PC-9 (cell line): ENCODE measurements around the gene OR5AR1. TPM values are rescaled to one million over a fixed set of nuclear protein-coding genes. Genes with fewer than 3 reads are reported as not detected.
"Not testable (repeated sequence)": the region's sequence is repeated elsewhere in the genome, so short reads cannot be mapped to it uniquely, and the experiment has no call there.

Source experiments
- BruUV-seq: library from RNA; stranded (reverse); fragments of 400-500 nt; replicated peaks from 2 replicates; lab custom pipeline; 2021; lab: Mats Ljungman, UMichigan
- CTCF ChIA-PET: fragments of 300-600 bp; sonication (Branson Sonifier 250); formaldehyde crosslinking; loops from one replicate; lab custom pipeline; 2022; ENCODE audit warnings: antibody characterized with exemption; lab: Charles Lee
- POLR2A ChIA-PET: fragments of 300-600 bp; sonication (Branson Sonifier 250); formaldehyde crosslinking; loops from one replicate; lab custom pipeline; 2022; ENCODE audit warnings: antibody characterized with exemption; ENCODE audit not compliant: unreplicated experiment; lab: Charles Lee
- DNase-seq, 2 experiments: peaks; one replicate each; pipeline versions ENCODE4 v3.0.0 to v3.0.0-alpha.2; 2015 to 2022; ENCODE audit warnings: mixed read lengths in 1 of 2
- H2AFZ ChIP-seq: fragments of 200-600 bp; sonication (generic); 2 replicates; pipeline ENCODE4 v1.8.1; 2017; ENCODE audit warnings: antibody characterized with exemption
- H3F3A ChIP-seq: fragments of 200-600 bp; sonication (generic); 2 replicates; pipeline ENCODE4 v1.8.1; 2017; ENCODE audit warnings: antibody characterized with exemption, mild to moderate bottlenecking, low read depth; ENCODE audit not compliant: insufficient read depth
- H3K27ac ChIP-seq: fragments of 200-600 bp; sonication (generic); 2 replicates; pipeline ENCODE4 v1.6.1; 2016; ENCODE audit warnings: mixed run types
- H3K27me3 ChIP-seq: fragments of 200-600 bp; sonication (generic); 2 replicates; pipeline ENCODE4 v1.6.1; 2016; ENCODE audit warnings: low read depth, mixed run types; ENCODE audit not compliant: insufficient read depth
- H3K36me3 ChIP-seq: fragments of 200-600 bp; sonication (generic); 2 replicates; pipeline ENCODE4 v1.6.1; 2016; ENCODE audit warnings: low read depth, mixed run types
- H3K4me1 ChIP-seq: fragments of 200-600 bp; sonication (generic); replicated peaks from 2 replicates; pipeline ENCODE4 v1.6.1; 2016; ENCODE audit warnings: mixed run types; ENCODE audit not compliant: insufficient read depth
- H3K4me2 ChIP-seq: fragments of 200-600 bp; sonication (generic); 2 replicates; pipeline ENCODE4 v1.6.1; 2017; ENCODE audit warnings: mixed run types
- H3K4me3 ChIP-seq: fragments of 200-600 bp; sonication (generic); 2 replicates; pipeline ENCODE4 v1.6.1; 2016; ENCODE audit warnings: mixed run types
- H3K79me2 ChIP-seq: fragments of 200-600 bp; sonication (generic); 2 replicates; pipeline ENCODE4 v1.6.1; 2017; ENCODE audit warnings: low read depth, mixed run types
- H3K9me2 ChIP-seq: fragments of 200-600 bp; sonication (generic); 2 replicates; pipeline ENCODE4 v1.8.1; 2017; ENCODE audit warnings: mild to moderate bottlenecking; ENCODE audit not compliant: insufficient read depth
- H3K9me3 ChIP-seq: fragments of 200-600 bp; sonication (generic); 2 replicates; pipeline ENCODE4 v1.8.1; 2016; ENCODE audit warnings: low read depth; ENCODE audit not compliant: insufficient read depth
- H4K20me1 ChIP-seq: fragments of 200-600 bp; sonication (generic); 2 replicates; pipeline ENCODE4 v1.8.1; 2017; ENCODE audit not compliant: insufficient read depth
- EZH2 ChIP-seq: fragments of 200-600 bp; sonication (generic); IDR thresholded peaks from 2 replicates; pipeline ENCODE4 v1.8.0; 2017; ENCODE audit warnings: antibody characterized with exemption, low read depth
- intact Hi-C: fragments of 100-400 bp; cut with micrococcal nuclease; formaldehyde crosslinking; loops from one replicate; pipeline ENCODE4 v1.10.0; 2022; ENCODE audit not compliant: unreplicated experiment
- total RNA-seq: library from RNA; stranded (reverse); gene quantifications from 2 replicates; pipeline ENCODE4 v1.2.3, GENCODE V29; 2021
- TF ChIP-seq, protein P1 (sequence below): fragments of 200-600 bp; sonication (generic); conservative IDR thresholded peaks from 2 replicates; pipeline ENCODE4 v1.6.1; 2017; ENCODE audit warnings: mixed run types, antibody characterized with exemption, mild to moderate bottlenecking, moderate library complexity

OR5AR1 gene
- total RNA-seq, 1 experiment from 2014 or later = not detected

DNA sequence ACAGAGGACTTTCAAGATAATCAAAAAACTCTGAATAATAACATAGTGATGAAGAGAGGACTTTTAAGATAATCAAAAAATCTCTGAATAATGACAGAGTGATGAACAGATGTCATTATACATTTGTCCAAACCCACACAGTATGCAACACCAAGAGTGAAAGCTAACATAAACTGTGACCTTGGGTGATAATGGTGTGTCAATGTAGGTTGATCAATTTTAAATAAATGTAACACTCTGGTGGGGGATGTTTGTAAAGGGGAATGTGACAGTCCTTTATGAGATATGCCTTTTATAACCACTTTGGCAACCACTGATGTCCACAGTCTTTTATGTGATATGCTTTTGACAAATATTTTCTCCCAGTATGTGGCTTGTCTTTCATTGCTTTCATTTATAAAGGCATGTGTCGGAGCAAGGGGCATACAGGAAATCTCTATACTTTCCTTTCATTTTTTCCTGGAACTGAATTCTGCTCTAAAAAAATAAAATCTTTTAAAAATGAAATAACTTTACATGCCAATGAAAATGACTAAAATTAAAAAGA is 25.1 kb downstream of the OR5AR1 start:
- POLR2A ChIA-PET = interaction anchor here (0.6 kb wide), 1 partner anchor 84 kb away, joined by 4 read pairs; no protein-coding TSS in a partner anchor
- no peak overlapping the region for H3K4me3 ChIP-seq
- no TSS peak for BruUV-seq
- H3K9me3 ChIP-seq = no peaks in the 10 kb centered on the region
- CTCF ChIA-PET = no interaction called here
- no peak overlapping the region for H2AFZ ChIP-seq
- no peaks in the 10 kb centered on the region for H3K79me2 ChIP-seq
- no peaks in the 10 kb centered on the region for H4K20me1 ChIP-seq
- H3K4me2 ChIP-seq = no peak overlapping the region
- H3F3A ChIP-seq = no peaks in the 10 kb centered on the region
- H3K4me1 ChIP-seq = no peaks in the 10 kb centered on the region
- intact Hi-C loops = no loop called here
- no peaks in the 10 kb centered on the region for H3K27me3 ChIP-seq
- no peak overlapping the region for H3K27ac ChIP-seq
- no peak for DNase-seq
- H3K9me2 ChIP-seq = no peaks in the 10 kb centered on the region
- no peak for TF ChIP-seq EZH2
- TF ChIP-seq, protein P1, sequence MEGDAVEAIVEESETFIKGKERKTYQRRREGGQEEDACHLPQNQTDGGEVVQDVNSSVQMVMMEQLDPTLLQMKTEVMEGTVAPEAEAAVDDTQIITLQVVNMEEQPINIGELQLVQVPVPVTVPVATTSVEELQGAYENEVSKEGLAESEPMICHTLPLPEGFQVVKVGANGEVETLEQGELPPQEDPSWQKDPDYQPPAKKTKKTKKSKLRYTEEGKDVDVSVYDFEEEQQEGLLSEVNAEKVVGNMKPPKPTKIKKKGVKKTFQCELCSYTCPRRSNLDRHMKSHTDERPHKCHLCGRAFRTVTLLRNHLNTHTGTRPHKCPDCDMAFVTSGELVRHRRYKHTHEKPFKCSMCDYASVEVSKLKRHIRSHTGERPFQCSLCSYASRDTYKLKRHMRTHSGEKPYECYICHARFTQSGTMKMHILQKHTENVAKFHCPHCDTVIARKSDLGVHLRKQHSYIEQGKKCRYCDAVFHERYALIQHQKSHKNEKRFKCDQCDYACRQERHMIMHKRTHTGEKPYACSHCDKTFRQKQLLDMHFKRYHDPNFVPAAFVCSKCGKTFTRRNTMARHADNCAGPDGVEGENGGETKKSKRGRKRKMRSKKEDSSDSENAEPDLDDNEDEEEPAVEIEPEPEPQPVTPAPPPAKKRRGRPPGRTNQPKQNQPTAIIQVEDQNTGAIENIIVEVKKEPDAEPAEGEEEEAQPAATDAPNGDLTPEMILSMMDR = no peak
- no peaks in the 10 kb centered on the region for H3K36me3 ChIP-seq

DNA sequence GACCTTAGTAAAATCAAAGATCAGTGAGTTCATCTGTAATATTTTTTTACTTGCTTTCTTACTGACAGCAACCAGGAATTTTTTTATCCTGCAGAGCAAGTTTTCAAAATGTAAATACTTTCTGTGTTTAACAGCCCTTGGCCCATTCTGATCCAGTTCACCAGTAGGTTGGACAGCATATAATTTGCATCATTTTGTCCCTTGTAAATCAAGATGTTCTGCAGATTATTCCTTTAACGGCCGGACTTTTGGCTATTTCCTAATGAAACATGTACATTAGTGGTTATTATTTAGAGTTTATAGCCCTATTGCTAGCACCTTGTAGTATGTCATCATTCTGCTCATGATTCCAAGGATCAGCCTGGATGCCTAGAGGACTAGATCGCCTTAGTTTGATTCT is 27.7 kb downstream of the OR5AR1 start:
- H3K4me2 ChIP-seq, H3K4me3 ChIP-seq, H3K9me3 ChIP-seq, H2AFZ ChIP-seq, DNase-seq, H3K9me2 ChIP-seq, CTCF ChIA-PET, H3K27me3 ChIP-seq, H3F3A ChIP-seq, BruUV-seq, H3K36me3 ChIP-seq, H3K79me2 ChIP-seq, H3K27ac ChIP-seq, H3K4me1 ChIP-seq, H4K20me1 ChIP-seq, POLR2A ChIA-PET, intact Hi-C loops: not testable (repeated sequence)

DNA sequence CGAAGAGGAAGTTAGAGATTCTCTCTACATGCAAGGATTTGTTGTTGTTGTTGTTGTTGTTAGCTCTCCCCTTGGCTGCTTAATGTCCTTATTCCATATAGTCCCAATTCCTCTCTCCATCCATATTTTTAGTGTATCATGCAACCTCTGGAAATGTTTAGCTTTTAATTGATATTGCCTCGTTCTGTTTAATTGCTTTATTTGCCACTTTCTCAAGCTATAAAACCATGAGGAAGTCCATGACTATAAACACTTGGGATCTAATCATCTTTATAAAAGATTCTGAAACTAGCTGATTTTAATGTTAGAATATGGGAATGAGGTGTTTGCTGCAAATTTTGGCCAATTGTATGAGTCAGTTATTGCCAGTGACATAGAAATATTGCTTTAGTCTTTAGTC is 29.9 kb downstream of the OR5AR1 start:
- H2AFZ ChIP-seq = no peak overlapping the region
- intact Hi-C loops = no loop called here
- no TSS peak for BruUV-seq
- no peak overlapping the region for H3K4me3 ChIP-seq
- TF ChIP-seq EZH2 = no peak
- POLR2A ChIA-PET = no interaction called here
- no peak for DNase-seq
- H3K27me3 ChIP-seq = no peaks in the 10 kb centered on the region
- CTCF ChIA-PET = no interaction called here
- H3K27ac ChIP-seq = no peak overlapping the region
- H3K79me2 ChIP-seq = no peaks in the 10 kb centered on the region
- H4K20me1 ChIP-seq = no peaks in the 10 kb centered on the region
- H3K9me2 ChIP-seq = no peaks in the 10 kb centered on the region
- no peak overlapping the region for H3K4me2 ChIP-seq
- H3K4me1 ChIP-seq = no peaks in the 10 kb centered on the region
- H3K36me3 ChIP-seq = no peaks in the 10 kb centered on the region
- no peaks in the 10 kb centered on the region for H3F3A ChIP-seq
- H3K9me3 ChIP-seq = no peaks in the 10 kb centered on the region

DNA sequence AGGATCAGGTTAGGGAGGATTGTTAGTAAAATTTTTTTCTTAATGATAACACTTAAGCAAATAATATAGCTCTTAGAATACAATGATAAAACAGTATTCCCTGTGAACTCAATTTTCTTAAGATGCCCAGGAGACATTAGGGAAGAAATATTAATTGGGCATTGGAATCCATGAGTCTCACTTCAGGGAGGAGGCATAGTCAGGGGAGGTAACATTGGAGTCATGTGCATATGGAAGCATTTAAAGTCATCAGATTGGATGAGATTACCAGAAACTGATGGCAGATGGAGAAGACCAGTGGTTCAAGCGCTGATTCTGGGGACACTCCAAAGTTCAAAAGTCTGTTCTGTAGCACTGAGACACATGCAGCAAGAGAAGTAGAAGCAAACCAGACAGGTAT is 35.3 kb downstream of the OR5AR1 start, which contains the start of gene OR9G1:
Gene OR9G1 (plus strand): TSS at position 301 of the 400 bp plus-strand sequence. CDS start 1,293 bp downstream, outside the sequence.
- Histone ChIP-seq H3K4me3 (no peak within 1 kb of the TSS), H3K79me2 (no peaks in the 10 kb centered on the region), H3K27me3 (no peaks in the 10 kb centered on the region), H2AFZ (no peak within 1 kb of the TSS), H3F3A (no peaks in the 10 kb centered on the region), H3K9me2 (no peaks in the 10 kb centered on the region), H3K4me2 (no peak within 1 kb of the TSS), H3K27ac (no peak within 1 kb of the TSS), H3K36me3 (no peaks in the 10 kb centered on the region), H3K9me3 (no peaks in the 10 kb centered on the region), H3K4me1 (no peaks in the 10 kb centered on the region), H4K20me1 (no peaks in the 10 kb centered on the region)
- no peak for TF ChIP-seq EZH2
- TF ChIP-seq, protein P1 = no peak
- no peak for DNase-seq
- POLR2A ChIA-PET = no interaction called here
- CTCF ChIA-PET = no interaction called here
- intact Hi-C loops = no loop called here
- BruUV-seq = no TSS peak
